ENCODE results near the gene FOXD3.

The FOXD3 gene

DNA sequence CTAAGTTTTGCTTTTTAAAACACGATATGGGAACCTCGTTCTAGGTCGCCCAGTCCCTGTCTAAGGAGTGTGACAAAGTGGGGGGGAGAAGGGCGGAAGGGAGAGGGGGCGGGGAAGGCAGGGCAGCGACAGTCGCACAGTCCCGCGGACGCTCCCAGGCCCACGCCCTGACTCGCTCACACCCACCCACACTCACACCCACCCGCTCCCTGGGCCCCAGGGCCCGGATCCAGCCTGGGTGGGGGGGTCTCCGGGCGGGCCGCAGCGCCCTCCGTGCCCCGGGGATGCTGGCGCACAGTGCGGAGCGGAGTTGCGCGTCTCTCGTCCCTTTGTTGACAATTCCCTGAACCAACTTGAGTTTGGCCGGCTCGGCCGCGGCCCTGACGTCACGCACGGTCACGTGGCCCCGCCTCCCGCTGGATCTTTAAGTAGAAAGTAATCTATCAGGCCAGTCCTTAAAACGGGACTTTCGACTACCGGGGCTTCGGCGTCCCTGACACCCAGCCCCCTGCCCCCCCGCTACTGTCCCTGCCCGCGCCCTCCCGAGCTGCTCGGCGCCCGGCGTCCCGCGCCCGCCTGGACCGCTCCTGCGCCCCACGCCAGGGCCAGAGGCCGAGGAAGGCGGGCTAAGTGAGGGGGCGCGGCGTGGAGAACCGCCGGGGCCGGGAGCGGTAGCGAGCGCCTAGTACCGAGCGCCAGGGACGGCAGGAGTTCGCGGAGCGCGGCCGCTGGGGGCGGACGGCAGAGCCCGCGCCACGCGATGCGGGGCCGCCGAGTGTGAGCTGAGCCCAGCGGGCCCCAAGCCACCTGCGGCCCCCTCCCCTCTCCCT, at the start of gene FOXD3:
TSS of gene FOXD3 (plus strand) at position 454 of the 830 bp plus-strand sequence. CDS start 492 bp downstream, outside the sequence.
- no peak for DNase-seq (ENCODE audit: low read depth)

- DNase-seq (ENCODE audit: low read depth), result no peak
Observed at GRCh38 chr1:63272811-63273210, 49.6 kb upstream of the FOXD3 start.

GRCh38 chr1:63274371-63274770, 48.0 kb upstream of the FOXD3 start:
- DNase-seq (ENCODE audit: low read depth), result no peak

DNA sequence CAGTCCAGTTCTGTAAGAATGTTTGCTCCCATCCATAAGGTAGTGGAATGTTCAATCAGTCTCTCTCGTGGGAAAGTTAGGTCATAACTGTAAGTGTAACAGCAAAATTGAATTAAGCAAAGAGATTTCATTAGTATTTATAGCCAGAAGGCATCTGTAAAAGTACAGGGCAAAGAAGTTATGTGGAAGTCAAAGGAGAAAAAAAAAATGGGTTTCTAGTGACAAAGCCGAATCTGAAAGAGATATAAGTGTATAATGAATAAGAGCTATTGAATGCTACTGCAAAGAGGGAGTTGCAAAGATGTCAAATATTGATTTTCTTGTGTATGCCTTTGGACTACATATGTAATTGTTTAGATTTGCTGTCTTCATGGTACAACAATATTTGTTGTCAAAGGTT, 47.4 kb upstream of the FOXD3 start:
- DNase-seq (ENCODE audit: low read depth), result no peak

- DNase-seq (ENCODE audit: low read depth), result no peak
Observed at GRCh38 chr1:63276624-63277023, 45.7 kb upstream of the FOXD3 start.

GRCh38 chr1:63277195-63278192, 44.9 kb upstream of the FOXD3 start:
- DNase-seq (ENCODE audit: low read depth), result no peak

DNA sequence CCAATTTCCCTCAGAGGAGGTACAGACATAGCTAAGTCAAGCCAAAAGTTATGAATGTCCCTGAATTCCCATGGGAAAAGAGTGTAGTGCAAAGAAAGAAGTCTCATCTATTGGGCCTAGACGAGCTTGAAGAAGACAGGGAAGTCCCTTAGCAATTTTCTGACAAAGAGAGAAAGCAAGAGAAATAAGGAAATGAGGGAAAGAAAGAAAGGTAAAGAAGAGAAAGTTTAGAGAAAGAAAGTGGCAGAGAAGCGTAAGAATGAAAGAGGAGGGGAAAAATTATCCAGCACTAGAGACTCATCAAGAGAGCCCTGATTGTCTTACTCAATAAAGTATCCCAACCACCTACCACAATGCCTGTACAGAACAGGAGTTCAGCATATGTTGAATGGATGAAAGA, 40.6 kb upstream of the FOXD3 start:
- no peak for DNase-seq (ENCODE audit: low read depth)

DNA sequence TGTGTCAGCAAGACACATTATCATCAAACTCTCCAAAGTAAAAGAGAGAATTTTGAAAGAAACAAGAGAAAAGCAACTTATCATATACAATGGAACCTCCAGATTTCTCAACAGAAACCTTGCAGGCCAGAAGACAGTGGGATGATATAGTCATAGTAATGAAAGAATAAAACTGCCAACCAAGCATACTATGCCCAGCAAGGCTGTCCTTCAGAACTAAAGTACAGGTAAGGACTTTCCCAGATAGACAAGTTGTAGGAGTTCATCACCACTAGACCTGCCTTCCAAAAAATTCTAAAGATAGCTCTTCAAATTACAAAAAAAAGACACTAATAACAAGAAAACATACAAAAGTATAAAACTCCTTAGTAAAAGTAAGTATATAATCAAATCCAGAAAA, 33.2 kb upstream of the FOXD3 start:
- DNase-seq (ENCODE audit: low read depth), result no peak

- no peak for DNase-seq (ENCODE audit: low read depth)
Observed at GRCh38 chr1:63294803-63295594, 27.4 kb upstream of the FOXD3 start.

GRCh38 chr1:63304410-63304809, 18.0 kb upstream of the FOXD3 start:
- DNase-seq (ENCODE audit: low read depth), result no peak

DNA sequence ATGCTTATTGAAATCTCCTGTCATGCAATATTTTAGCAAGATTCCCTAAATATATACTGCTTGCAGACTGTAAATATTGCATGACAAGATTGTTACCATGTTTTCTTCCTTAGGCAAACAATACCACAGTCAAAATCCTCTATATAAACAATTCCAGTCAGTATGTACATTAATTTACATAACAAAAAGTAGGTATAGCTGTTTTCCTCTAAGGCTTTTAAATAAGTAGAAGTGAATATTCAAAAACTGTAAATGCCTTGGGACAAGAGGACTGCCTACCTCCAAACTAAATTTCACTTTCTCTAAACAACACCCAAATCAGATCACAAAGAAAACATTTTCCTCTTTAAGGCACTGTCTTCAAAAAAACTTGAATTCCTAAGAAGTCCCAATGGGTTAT, 17.3 kb upstream of the FOXD3 start:
- no peak for DNase-seq (ENCODE audit: low read depth)

- DNase-seq (ENCODE audit: low read depth), result no peak
Observed at GRCh38 chr1:63307196-63307794, 15.1 kb upstream of the FOXD3 start.

DNA sequence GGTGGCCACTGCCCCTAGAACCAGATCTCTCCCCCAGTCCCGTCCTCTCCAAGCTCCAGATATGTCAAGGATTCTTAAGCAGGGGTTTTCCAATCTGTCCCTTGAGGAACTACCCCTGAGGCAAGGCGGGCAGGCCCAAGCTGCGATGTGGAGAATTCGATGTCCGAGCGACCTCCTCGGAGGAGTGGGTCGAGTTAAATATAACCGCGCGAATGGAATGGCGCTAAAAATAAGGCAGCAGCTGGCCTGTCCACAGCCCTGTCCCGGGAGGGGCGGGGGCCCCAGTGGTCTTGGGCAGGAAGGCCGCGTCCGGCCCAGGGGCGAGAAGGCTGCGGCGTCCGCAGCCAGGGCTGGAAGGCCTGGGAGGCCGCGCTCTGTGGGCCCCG, 5.8 kb upstream of the FOXD3 start:
- no peak for DNase-seq (ENCODE audit: low read depth)

DNA sequence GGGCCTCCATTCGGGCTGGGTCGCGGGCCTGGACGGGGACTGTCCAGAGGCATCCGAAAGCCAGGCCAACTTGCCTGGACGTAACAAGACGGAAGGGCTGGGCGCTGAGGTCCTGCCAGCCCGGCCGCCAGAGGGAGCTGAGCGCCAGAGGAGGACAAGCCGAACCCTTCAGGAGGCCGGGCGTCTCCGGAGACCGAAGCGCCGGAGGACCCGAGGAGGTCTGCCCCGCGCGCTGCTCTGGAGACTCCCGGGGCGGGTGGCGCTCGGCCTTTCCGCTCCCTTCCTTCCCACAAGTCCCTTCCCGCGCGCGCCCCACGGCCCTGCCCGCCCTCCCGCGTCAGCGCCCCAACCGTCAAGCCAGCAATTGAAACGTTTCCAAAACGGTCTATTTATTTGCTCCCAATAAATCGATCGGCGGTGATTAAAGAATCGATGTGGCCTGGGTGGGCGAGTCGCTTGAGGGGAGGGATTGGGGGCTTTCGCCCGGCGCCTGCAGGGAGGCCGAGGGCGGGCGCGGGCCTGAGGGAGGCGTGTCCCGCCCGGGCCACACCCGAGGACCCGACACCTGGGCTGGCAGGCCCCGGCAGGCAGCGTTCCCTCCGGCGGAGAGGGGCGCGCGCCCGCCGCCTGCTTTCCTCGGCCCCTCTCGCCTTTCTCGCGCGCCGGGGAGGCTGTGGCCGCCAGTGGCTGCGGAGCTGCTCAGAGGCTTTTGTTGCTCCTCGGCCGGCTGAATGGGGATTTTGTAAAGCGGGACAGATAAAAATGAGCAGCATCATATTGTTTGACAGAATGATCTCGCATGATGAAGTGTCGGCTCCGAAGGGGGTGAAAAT, 5.2 kb upstream of the FOXD3 start:
- no peak for DNase-seq (ENCODE audit: low read depth)

GRCh38 chr1:63317817-63318152, 4.6 kb upstream of the FOXD3 start:
- no peak for DNase-seq (ENCODE audit: low read depth)

DNA sequence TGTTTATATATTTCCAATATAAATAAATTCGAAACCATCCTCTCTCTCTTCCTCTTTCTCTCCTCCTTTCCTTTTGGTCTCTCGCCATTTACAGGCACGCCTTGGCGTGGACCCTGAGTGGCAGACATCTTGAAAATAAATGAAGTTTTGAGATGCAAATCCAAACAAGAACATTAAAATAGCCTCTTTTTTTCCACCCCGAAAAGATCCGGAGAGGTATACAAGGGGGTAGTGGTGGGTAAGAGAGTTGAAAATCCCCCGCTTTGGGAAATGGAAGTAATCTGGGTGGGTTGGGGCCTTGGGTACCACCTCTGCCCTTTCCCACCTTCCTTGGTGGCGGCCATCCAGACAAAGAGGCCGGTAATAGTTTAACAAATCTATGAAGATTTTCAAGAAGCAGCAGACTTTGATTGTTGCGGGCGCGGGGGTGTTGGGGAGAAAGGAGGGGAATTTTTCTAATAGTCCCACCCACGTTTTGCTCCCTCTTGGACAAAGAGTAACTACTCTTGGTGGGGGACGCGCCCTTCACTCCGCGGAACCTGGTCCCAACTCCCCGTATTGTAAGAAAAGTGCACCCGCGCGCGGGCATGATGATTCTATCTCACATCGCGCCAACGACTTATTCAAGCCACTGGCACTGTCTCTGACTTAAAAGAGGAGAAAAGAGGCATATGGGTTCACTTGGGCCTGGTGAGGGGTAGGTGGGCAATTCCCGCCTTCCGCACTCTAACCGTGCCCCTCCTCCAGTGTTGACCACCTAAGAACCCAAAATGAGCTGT, 4.0 kb upstream of the FOXD3 start:
- no peak for DNase-seq (ENCODE audit: low read depth)

DNA sequence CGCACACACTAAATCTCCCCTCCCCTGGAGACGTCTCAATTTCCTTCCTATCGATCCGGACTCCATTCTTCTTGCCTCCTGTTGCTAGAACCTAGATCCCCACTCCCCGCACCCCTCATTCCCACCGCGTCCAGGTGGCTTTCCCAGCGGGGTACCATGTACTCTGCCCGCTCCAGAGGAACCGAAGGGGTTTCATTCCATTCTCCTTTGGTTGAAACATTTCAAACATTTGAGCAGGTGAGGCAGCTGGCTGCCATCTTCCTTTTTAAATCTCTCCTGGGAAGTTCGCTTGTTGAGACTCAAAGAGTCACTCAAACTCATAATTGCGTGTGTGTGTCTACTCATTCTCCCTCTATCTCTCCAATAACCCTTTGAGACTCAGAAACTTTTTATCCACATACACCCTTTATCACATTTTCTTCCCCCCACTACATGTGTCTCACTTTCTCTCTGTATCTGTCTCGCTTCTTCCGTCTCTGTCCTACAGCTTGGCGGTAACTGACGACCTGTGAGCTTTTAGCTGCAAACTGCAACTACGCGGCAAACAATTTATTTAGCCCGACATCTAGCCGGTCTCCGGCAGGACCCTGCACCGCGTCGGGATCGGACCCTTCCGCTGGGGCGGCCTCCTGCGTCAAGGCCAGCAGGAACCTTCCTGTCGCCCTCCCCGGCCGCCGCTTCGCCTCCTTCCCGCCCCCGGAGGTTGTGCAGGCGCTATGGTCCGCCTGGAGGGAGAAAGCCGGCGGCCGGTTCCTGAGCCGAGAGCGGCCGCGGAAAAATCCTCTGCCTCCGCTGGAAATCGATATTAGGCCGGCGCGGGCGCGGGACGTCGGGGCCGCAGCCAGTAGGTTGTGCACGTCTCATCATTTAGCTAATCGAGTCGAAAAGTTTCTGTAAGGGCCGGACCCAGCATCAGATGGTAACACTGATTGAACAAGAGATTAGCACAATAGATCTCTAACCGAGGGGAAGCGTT, 3.0 kb upstream of the FOXD3 start:
- no peak for DNase-seq (ENCODE audit: low read depth)

DNA sequence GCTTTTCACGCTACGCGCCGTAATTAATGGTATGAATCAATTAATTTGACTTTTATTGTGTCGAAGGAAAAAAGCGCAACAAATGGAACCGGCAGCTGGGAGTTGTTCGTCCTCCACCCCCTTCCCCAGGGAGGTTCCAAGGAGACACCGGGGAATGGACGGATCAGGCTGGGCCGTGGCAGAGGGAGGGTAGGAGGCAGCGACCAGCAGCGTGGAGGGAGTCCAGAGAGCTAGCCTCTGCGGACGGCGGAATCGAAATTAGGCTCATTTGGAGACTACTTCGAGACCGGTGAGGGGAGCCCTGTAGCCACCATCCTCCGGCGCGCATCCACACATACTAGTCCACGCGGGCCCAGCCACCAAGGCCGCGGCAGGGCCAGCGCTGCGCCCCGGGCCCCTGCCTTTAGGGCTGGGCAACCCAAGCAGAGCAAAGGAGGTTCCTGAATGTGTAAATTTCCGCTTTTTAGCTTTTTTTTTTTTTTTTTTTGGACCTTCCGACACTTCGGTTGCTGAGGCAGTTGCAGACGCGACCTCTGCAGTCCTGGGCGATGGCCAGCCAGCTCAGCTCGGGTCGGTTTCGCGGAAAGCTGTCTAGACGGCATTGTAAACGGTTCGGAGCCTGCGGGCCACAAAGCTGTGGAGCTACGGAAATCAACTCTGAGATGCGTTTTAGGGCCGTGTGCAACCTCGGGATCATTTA, 2.2 kb upstream of the FOXD3 start:
- DNase-seq (ENCODE audit: low read depth), result no peak

Measured in stimulated activated CD8-positive, alpha-beta memory T cell treated with anti-CD3 and anti-CD28 coated beads, Interleukin-7, amount 100 ng/mL, for 24 hours (primary cell).